HepG2 (cell line): Measurements from ENCODE around the gene CCDC106. TPM values are rescaled to one million over a fixed set of nuclear protein-coding genes. Genes with fewer than 3 reads are reported as not detected.
A peak's percentile ranks its signal among the peaks of the same experiment; 100 is the strongest.

ENCODE experiments used
- ATF5 ChIP-seq: sonication (generic); formaldehyde crosslinking; IDR thresholded peaks from 2 replicates; pipeline ENCODE4 v1.4.0; 2020; ENCODE audit warnings: mild to moderate bottlenecking, low read depth, missing genetic modification reagents
- DMTF1 ChIP-seq: sonication (generic); formaldehyde crosslinking; IDR thresholded peaks from 2 replicates; pipeline ENCODE4 v1.4.0; 2020; ENCODE audit warnings: mild to moderate bottlenecking, missing genetic modification reagents
- HDAC6 ChIP-seq: fragments of 200-600 bp; sonication (generic); IDR thresholded peaks from 2 replicates; pipeline ENCODE4 v1.7.0; 2017; ENCODE audit warnings: mild to moderate bottlenecking, antibody characterized with exemption, low read length, low read depth
- HES4 ChIP-seq: sonication (generic); formaldehyde crosslinking; IDR thresholded peaks from 2 replicates; pipeline ENCODE4 v1.9.0; 2021; ENCODE audit warnings: mild to moderate bottlenecking, missing genetic modification reagents, borderline replicate concordance
- IKZF4 ChIP-seq: sonication (generic); formaldehyde crosslinking; IDR thresholded peaks from 2 replicates; pipeline ENCODE4 v1.5.1; 2020; ENCODE audit warnings: borderline replicate concordance, mild to moderate bottlenecking, low read depth, missing genetic modification reagents; ENCODE audit errors: not compliant biosample characterization
- JUND ChIP-seq: sonication (generic); formaldehyde crosslinking; IDR thresholded peaks from 2 replicates; pipeline ENCODE4 v1.8.0; 2022; ENCODE audit warnings: mild to moderate bottlenecking, missing genetic modification reagents
- MTERF4 ChIP-seq: sonication (generic); formaldehyde crosslinking; IDR thresholded peaks from 2 replicates; pipeline ENCODE4 v1.8.0; 2023; ENCODE audit warnings: mild to moderate bottlenecking, missing genetic modification reagents
- NR2F1 ChIP-seq, 2 experiments: fragments of 450-650 bp in 1 of 2; formaldehyde crosslinking in 1 of 2; IDR thresholded peaks; 2 replicates each; pipeline versions ENCODE4 v1.5.0 to v1.6.1; 2016 to 2020; ENCODE audit warnings: mild to moderate bottlenecking in 1 of 2, missing compliant biosample characterization in 1 of 2, missing genetic modification reagents in 1 of 2, moderate library complexity in 1 of 2
- PITX1 ChIP-seq: sonication (generic); formaldehyde crosslinking; IDR thresholded peaks from 2 replicates; pipeline ENCODE4 v1.5.1; 2020; ENCODE audit warnings: mild to moderate bottlenecking, missing genetic modification reagents
- RELA ChIP-seq: sonication (generic); formaldehyde crosslinking; IDR thresholded peaks from 2 replicates; pipeline ENCODE4 v1.4.0; 2020; ENCODE audit warnings: missing genetic modification reagents
- SRSF1 ChIP-seq: fragments of 200-400 bp; formaldehyde crosslinking; optimal IDR thresholded peaks from 2 replicates; pipeline ENCODE3; 2017; ENCODE audit warnings: mild to moderate bottlenecking, low read depth, low read length, moderate library complexity
- TBL1XR1 ChIP-seq: fragments of 150-350 bp; IDR thresholded peaks from 2 replicates; pipeline ENCODE4 v1.6.1; 2014; ENCODE audit warnings: borderline replicate concordance, low read length; ENCODE audit not compliant: partially characterized antibody
- TRAFD1 ChIP-seq: sonication (generic); formaldehyde crosslinking; IDR thresholded peaks from 2 replicates; pipeline ENCODE4 v1.5.1; 2020; ENCODE audit warnings: missing genetic modification reagents, mild to moderate bottlenecking, borderline replicate concordance
- U2AF2 ChIP-seq: fragments of 200-400 bp; formaldehyde crosslinking; IDR thresholded peaks from 2 replicates; pipeline ENCODE4 v1.6.1; 2017; ENCODE audit warnings: low read depth, mild to moderate bottlenecking, low read length
- XRCC5 ChIP-seq: fragments of 200-400 bp; formaldehyde crosslinking; optimal IDR thresholded peaks from 2 replicates; pipeline ENCODE3; 2017; ENCODE audit warnings: mild to moderate bottlenecking, low read length
- ZBED4 ChIP-seq: sonication (generic); formaldehyde crosslinking; IDR thresholded peaks from 2 replicates; pipeline ENCODE4 v1.4.0; 2020; ENCODE audit warnings: missing genetic modification reagents, borderline replicate concordance
- ZNF33A ChIP-seq: sonication (generic); formaldehyde crosslinking; IDR thresholded peaks from 2 replicates; pipeline ENCODE4 v1.5.1; 2020; ENCODE audit warnings: missing genetic modification reagents, mild to moderate bottlenecking, moderate library complexity, borderline replicate concordance
- ZNF354B ChIP-seq: sonication (generic); formaldehyde crosslinking; IDR thresholded peaks from 2 replicates; pipeline ENCODE4 v1.8.0; 2022; ENCODE audit warnings: mild to moderate bottlenecking, missing genetic modification reagents
- polyA plus RNA-seq, 8 experiments: library from polyadenylated mRNA; depleted of rRNA in 3 of 8; stranded (reverse) in 7 of 8; unstranded in 1 of 8; fragments of >200 nt; fragmentation: Illumina TruSeq in 4 of 8; extraction: Trizol in 4 of 8; gene quantifications; 2 replicates each; pipeline versions ENCODE4 v1.2.1 to v1.2.3, GENCODE V29; 2011 to 2016; ENCODE audit warnings: low read depth in 4 of 8, missing spikeins in 1 of 8, mixed read lengths in 1 of 8; ENCODE audit not compliant: insufficient read depth in 1 of 8
- total RNA-seq, 5 experiments: library from RNA; depleted of rRNA; stranded (reverse); fragments of >200 nt; fragmentation: Illumina TruSeq; extraction: Trizol; gene quantifications; 2 replicates each; pipeline ENCODE4 v1.2.3, GENCODE V29; 2016; ENCODE audit warnings: low read depth in 1 of 5

CCDC106 gene
- total and polyA plus RNA-seq, 2 of the 13 experiments (the other 11 are each of a cell fraction or from before 2014, with no cell fraction given) = 4.7 to 8.8 TPM

- TF ChIP-seq MTERF4 (CRISPR knock-in tag) (peak; percentile 53; the same call in 1 of the 2 replicates), JUND (CRISPR knock-in tag) (no peak), DMTF1 (CRISPR knock-in tag) (no peak), RELA (CRISPR knock-in tag) (no peak), XRCC5 (peak; percentile 95), ZNF33A (CRISPR knock-in tag) (no peak), TRAFD1 (no peak; the same call in 1 of the 2 replicates), ZNF354B (CRISPR knock-in tag) (no peak), PITX1 (CRISPR knock-in tag) (peak; percentile 88), IKZF4 (CRISPR knock-in tag) (no peak), NR2F1 (CRISPR knock-in tag; IDR thresholded peaks at IDR 0.05) (peak in 1 of 2 experiments; percentile 57; a peak in 2 of 4 replicates), ATF5 (CRISPR knock-in tag) (no peak), U2AF2 (peak; percentile 95), HDAC6 (no peak), ZBED4 (CRISPR knock-in tag) (no peak), TBL1XR1 (no peak), SRSF1 (no peak), HES4 (CRISPR knock-in tag) (no peak)
These were observed 5.8 kb downstream of the CCDC106 start (continued) for GRCh38 chr19:55653651-55654322.
